Esophagus squamous epithelium (tissue), 5 donors: ENCODE measurements around the gene PTRH1. TPM values are rescaled to one million over a fixed set of nuclear protein-coding genes. Genes with fewer than 3 reads are reported as not detected.

ENCODE experiments used
- DNase-seq: peaks from one replicate; lab custom pipeline; 2025; lab: John Stamatoyannopoulos, UW
- H3K27ac ChIP-seq, 4 donors: fragments of 200-600 bp; sonication (generic); one replicate each; pipeline ENCODE4 v1.5.1; 2016 to 2019; ENCODE audit warnings: mild to moderate bottlenecking in 1 of 4
- H3K27me3 ChIP-seq, 4 donors: fragments of 200-600 bp; sonication (generic); 1 replicate in 3 of 4; 2 replicates in 1 of 4; pipeline versions ENCODE4 v1.5.1 to v1.6.0; 2017 to 2021; ENCODE audit warnings: antibody characterized with exemption in 1 of 4
- H3K36me3 ChIP-seq, 3 donors: fragments of 200-600 bp; sonication (generic); one replicate each; pipeline ENCODE4 v1.5.1; 2016 to 2019
- H3K4me1 ChIP-seq, 3 donors: fragments of 200-600 bp; sonication (generic); one replicate each; pipeline ENCODE4 v1.5.1; 2017 to 2019
- H3K4me3 ChIP-seq, 4 donors: fragments of 200-600 bp; sonication (generic); 1 replicate in 3 of 4; 2 replicates in 1 of 4; pipeline ENCODE4 v1.5.1; 2016 to 2019; ENCODE audit warnings: mild to moderate bottlenecking in 2 of 4, moderate library complexity in 1 of 4
- H3K9me3 ChIP-seq, 3 donors: fragments of 200-600 bp; sonication (generic); one replicate each; pipeline ENCODE4 v1.5.1; 2016 to 2019
- CTCF ChIP-seq, 6 experiments: fragments of 450-650 bp in 4 of 6; fragments of 200-600 bp in 2 of 6; sonication (generic) in 2 of 6; IDR thresholded peaks; one replicate each; pipeline ENCODE4 v1.5.1; 2016 to 2019; ENCODE audit warnings: antibody characterized with exemption in 6 of 6, mild to moderate bottlenecking in 4 of 6, moderate library complexity in 4 of 6
- POLR2A ChIP-seq, 4 donors: fragments of 450-650 bp; IDR thresholded peaks; one replicate each; pipeline ENCODE4 v1.6.1; 2017; ENCODE audit warnings: antibody characterized with exemption in 4 of 4, mild to moderate bottlenecking in 4 of 4, moderate library complexity in 3 of 4
- WGBS, 2 donors: methylation state at CpG; one replicate each; pipeline ENCODE4 v1.1.5; 2018; 5-methylcytosine and 5-hydroxymethylcytosine counted together
- intact Hi-C: fragments of 100-400 bp; cut with DNase I; formaldehyde crosslinking; loops from one replicate; pipeline ENCODE4 v1.15.0; 2022
- total RNA-seq, 4 donors: library from RNA; depleted of rRNA; stranded (reverse); fragments of >200 nt; gene quantifications; one replicate each; pipeline ENCODE4 v1.1.0, GENCODE V29; 2016
- donor health status: DM: yes; HTN: yes; CAD: no.

Gene PTRH1
- total RNA-seq, 4 donors from 2014 or later: 4.5 to 12.6 (median 11.6) TPM

- no peak for DNase-seq
- Histone ChIP-seq H3K36me3 (peaks cover 0 to 19% (median 0%) of the 10 kb centered on the region in 3 donors), H3K27ac (no peak overlapping the region), H3K4me1 (peaks cover 5 to 28% (median 8%) of the 10 kb centered on the region in 3 donors), H3K4me3 (peak overlapping the region in 2 of 4 donors; percentile 4 to 6), H3K9me3 (no peaks in the 10 kb centered on the region), H3K27me3 (peaks cover 5 to 63% (median 12%) of the 10 kb centered on the region in 4 donors)
- 60% methylated on average over 1 of the region's 86 CpGs; no CpG with 5 or more reads in 1 of the 2 donors for WGBS, 2 donors
- TF ChIP-seq CTCF (IDR thresholded peaks at IDR 0.05) (no peak), POLR2A (IDR thresholded peaks at IDR 0.05) (no peak)
- intact Hi-C loops: no loop called here
These were observed 38.9 kb upstream of the PTRH1 start for GRCh38 chr9:127754099-127755060.

GRCh38 chr9:127753622-127754021, 38.2 kb upstream of the PTRH1 start:
- WGBS, 2 donors: 63 to 75% methylated on average over 4 to 5 of the region's 8 CpGs
- no peak for DNase-seq
- Histone ChIP-seq H3K4me1 (peaks cover 5 to 28% (median 8%) of the 10 kb centered on the region in 3 donors), H3K27me3 (peaks cover 5 to 63% (median 12%) of the 10 kb centered on the region in 4 donors), H3K9me3 (no peaks in the 10 kb centered on the region), H3K4me3 (no peak overlapping the region), H3K36me3 (peaks cover 0 to 26% (median 0%) of the 10 kb centered on the region in 3 donors), H3K27ac (no peak overlapping the region)
- intact Hi-C loops: no loop called here
- TF ChIP-seq POLR2A (IDR thresholded peaks at IDR 0.05) (no peak), CTCF (IDR thresholded peaks at IDR 0.05) (no peak)

GRCh38 chr9:127753148-127753547, 37.7 kb upstream of the PTRH1 start:
- intact Hi-C loops: no loop called here
- no peak overlapping the region for H3K27ac ChIP-seq
- no peaks in the 10 kb centered on the region for H3K9me3 ChIP-seq
- peaks cover 5 to 63% (median 12%) of the 10 kb centered on the region in 4 donors for H3K27me3 ChIP-seq
- peaks cover 5 to 28% (median 8%) of the 10 kb centered on the region in 3 donors for H3K4me1 ChIP-seq
- H3K36me3 ChIP-seq: peaks cover 0 to 31% (median 0%) of the 10 kb centered on the region in 3 donors
- TF ChIP-seq POLR2A (IDR thresholded peaks at IDR 0.05): no peak
- TF ChIP-seq CTCF (IDR thresholded peaks at IDR 0.05): no peak
- WGBS, 2 donors: 77 to 79% methylated on average over 7 to 8 of the region's 8 CpGs
- H3K4me3 ChIP-seq: no peak overlapping the region
- no peak for DNase-seq

- 26 to 29% methylated on average over 3 to 10 of the region's 10 CpGs for WGBS, 2 donors
- DNase-seq: no peak
- intact Hi-C loops: no loop called here
- H3K4me3 ChIP-seq: no peak overlapping the region
- H3K27ac ChIP-seq: no peak overlapping the region
- peaks cover 0 to 45% (median 0%) of the 10 kb centered on the region in 3 donors for H3K36me3 ChIP-seq
- peaks cover 5 to 55% (median 12%) of the 10 kb centered on the region in 4 donors for H3K27me3 ChIP-seq
- TF ChIP-seq CTCF (IDR thresholded peaks at IDR 0.05) (no peak), POLR2A (IDR thresholded peaks at IDR 0.05) (no peak)
- peaks cover 5 to 28% (median 8%) of the 10 kb centered on the region in 3 donors for H3K4me1 ChIP-seq
- no peaks in the 10 kb centered on the region for H3K9me3 ChIP-seq
These were observed 36.0 kb upstream of the PTRH1 start for GRCh38 chr9:127751269-127752054.
